ENCODE measurements around the gene PTBP1. TPM values are rescaled to one million over a fixed set of nuclear protein-coding genes. Genes with fewer than 3 reads are reported as not detected.

PTBP1 gene
- total RNA-seq, 1 experiment from 2014 or later, result 712 TPM

DNA sequence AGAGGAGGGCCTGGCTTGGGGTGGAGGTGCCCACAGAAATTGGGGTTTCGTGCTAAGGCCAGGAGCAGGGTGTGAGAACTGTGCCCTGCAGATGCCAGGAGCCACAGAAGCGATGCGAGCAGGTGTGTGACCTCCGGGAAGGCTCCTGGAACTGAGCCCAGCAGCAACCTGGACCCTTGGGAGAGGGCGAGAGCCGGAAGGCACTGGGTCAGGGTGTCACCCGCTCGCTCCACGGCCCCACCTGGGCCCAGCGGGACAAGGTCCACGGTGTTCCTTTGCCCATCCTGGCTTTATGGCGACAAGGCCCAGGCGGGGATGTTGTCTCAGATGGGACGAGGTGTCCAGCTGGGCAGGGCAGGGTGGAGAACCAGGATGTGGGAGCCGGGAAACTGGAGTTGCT is 42.2 kb upstream of the PTBP1 start:
- H3T11ph ChIP-seq (ENCODE audit: low read length), result no peak overlapping the region
- H2AFZ ChIP-seq (ENCODE audit: low read length), result no peak overlapping the region
- H3K23me2 ChIP-seq (ENCODE audit: insufficient read length, low read depth, low read length, poor library complexity, severe bottlenecking), result no peaks in the 10 kb centered on the region
- H2AK5ac ChIP-seq (ENCODE audit: insufficient read length, low read length), result no peak overlapping the region
- no peak overlapping the region for H2BK15ac ChIP-seq (ENCODE audit: low read depth, low read length)
- no peaks in the 10 kb centered on the region for H3K4me1 ChIP-seq (ENCODE audit: insufficient read depth, low read length)
- H4K91ac ChIP-seq (ENCODE audit: insufficient read length, low read depth, low read length), result no peak overlapping the region
- Mint-ChIP-seq H3K27me3 (ENCODE audit: low read depth) (peaks cover 10% of the 10 kb centered on the region), H3K36me3 (ENCODE audit: insufficient read depth in 1 of 3, low read depth in 3 of 3) (peaks cover 0 to 4% (median 3%) of the 10 kb centered on the region in 3 experiments; a peak in 3 of 7 replicates), H3K4me1 (0 out of 4 replicates have a peak, but pooled peaks cover 0 to 8% of the 10 kb centered on the region in 2 experiments), H3K9me3 (peaks cover 11 to 17% of the 10 kb centered on the region in 2 experiments), H3K4me3 (no peak overlapping the region), H3K27ac (no peak overlapping the region)
- no peak overlapping the region for H3K4ac ChIP-seq (ENCODE audit: low read depth, low read length)
- no peak overlapping the region for H3K27ac ChIP-seq (ENCODE audit: insufficient read length, low read depth, low read length)
- TF ChIP-seq, protein P1, sequence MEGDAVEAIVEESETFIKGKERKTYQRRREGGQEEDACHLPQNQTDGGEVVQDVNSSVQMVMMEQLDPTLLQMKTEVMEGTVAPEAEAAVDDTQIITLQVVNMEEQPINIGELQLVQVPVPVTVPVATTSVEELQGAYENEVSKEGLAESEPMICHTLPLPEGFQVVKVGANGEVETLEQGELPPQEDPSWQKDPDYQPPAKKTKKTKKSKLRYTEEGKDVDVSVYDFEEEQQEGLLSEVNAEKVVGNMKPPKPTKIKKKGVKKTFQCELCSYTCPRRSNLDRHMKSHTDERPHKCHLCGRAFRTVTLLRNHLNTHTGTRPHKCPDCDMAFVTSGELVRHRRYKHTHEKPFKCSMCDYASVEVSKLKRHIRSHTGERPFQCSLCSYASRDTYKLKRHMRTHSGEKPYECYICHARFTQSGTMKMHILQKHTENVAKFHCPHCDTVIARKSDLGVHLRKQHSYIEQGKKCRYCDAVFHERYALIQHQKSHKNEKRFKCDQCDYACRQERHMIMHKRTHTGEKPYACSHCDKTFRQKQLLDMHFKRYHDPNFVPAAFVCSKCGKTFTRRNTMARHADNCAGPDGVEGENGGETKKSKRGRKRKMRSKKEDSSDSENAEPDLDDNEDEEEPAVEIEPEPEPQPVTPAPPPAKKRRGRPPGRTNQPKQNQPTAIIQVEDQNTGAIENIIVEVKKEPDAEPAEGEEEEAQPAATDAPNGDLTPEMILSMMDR (conservative IDR thresholded peaks at IDR 0.05), result no peak
- H2BK120ac ChIP-seq (ENCODE audit: low read depth, low read length, poor library complexity, severe bottlenecking), result no peak overlapping the region
- no peak overlapping the region for H3K18ac ChIP-seq (ENCODE audit: insufficient read length, low read depth, low read length)
- WGBS (ENCODE audit: extremely low coverage, insufficient read length, low lambda C conversion rate), result no CpG with 5 or more reads among the region's 15 CpGs
- no peaks in the 10 kb centered on the region for H3K27me3 ChIP-seq (ENCODE audit: insufficient read depth, low read length)
- H3K79me2 ChIP-seq (ENCODE audit: insufficient read depth, low read length), result no peaks in the 10 kb centered on the region
- DNase-seq, result no peak
- no peak overlapping the region for H3K56ac ChIP-seq (ENCODE audit: insufficient read length, low read depth, low read length)
- no peak overlapping the region for H2BK12ac ChIP-seq (ENCODE audit: insufficient read length, low read depth, low read length)
- no peaks in the 10 kb centered on the region for H3K79me1 ChIP-seq (ENCODE audit: insufficient read depth, low read depth, low read length, poor library complexity, severe bottlenecking)
- H4K20me1 ChIP-seq (ENCODE audit: control insufficient read depth, insufficient read depth, insufficient read length), result no peaks in the 10 kb centered on the region
- H2BK5ac ChIP-seq (ENCODE audit: insufficient read length, low read length), result no peak overlapping the region
- no peak overlapping the region; the same call in 1 of the 2 replicates for H3K14ac ChIP-seq (ENCODE audit: insufficient read depth, low read length)
- no peak overlapping the region for H4K8ac ChIP-seq (replicated peaks; ENCODE audit: insufficient read length, low read depth, low read length)
- H3K4me2 ChIP-seq (ENCODE audit: insufficient read depth, insufficient read length, low read length), result no peak overlapping the region
- H2BK20ac ChIP-seq (ENCODE audit: low read depth, low read length, poor library complexity, severe bottlenecking), result no peak overlapping the region
- no peak overlapping the region for H4K5ac ChIP-seq (ENCODE audit: insufficient read length, low read depth, low read length)
- H3K9me3 ChIP-seq (ENCODE audit: control insufficient read depth, low read depth, low read length), result no peaks in the 10 kb centered on the region
- no peak overlapping the region for H3K9ac ChIP-seq (ENCODE audit: extremely low read depth, insufficient read length, low read length)
- no peak overlapping the region for H3K23ac ChIP-seq (ENCODE audit: insufficient read length, low read depth, low read length)

Measured in H9 (cell line).